Mucosa of rectum (tissue), 2 donors: ENCODE data around the gene FER.
A peak's percentile ranks its signal among the peaks of the same experiment; 100 is the strongest.

Source experiments
- H3K27ac ChIP-seq, 2 donors: one replicate each; pipeline ENCODE4 v1.7.0; 2013; ENCODE audit warnings: inconsistent platforms in 2 of 2, low read depth in 2 of 2, low read length in 2 of 2
- H3K27me3 ChIP-seq, 2 donors: one replicate each; pipeline ENCODE4 v1.7.0; 2013; ENCODE audit warnings: low read length in 2 of 2; ENCODE audit not compliant: control insufficient read depth in 2 of 2, insufficient read depth in 2 of 2
- H3K36me3 ChIP-seq, 2 donors: one replicate each; pipeline ENCODE4 v1.7.0; 2013; ENCODE audit warnings: low read length in 2 of 2; ENCODE audit not compliant: control insufficient read depth in 2 of 2, insufficient read depth in 2 of 2
- H3K4me1 ChIP-seq, 2 donors: one replicate each; pipeline ENCODE4 v1.7.0; 2013; ENCODE audit warnings: low read length in 2 of 2, mild to moderate bottlenecking in 1 of 2; ENCODE audit not compliant: control insufficient read depth in 2 of 2, insufficient read depth in 2 of 2
- H3K4me3 ChIP-seq, 2 donors: one replicate each; pipeline ENCODE4 v1.7.0; 2013; ENCODE audit warnings: low read length in 2 of 2
- H3K9ac ChIP-seq, 2 donors: one replicate each; pipeline ENCODE4 v1.7.0; 2013; ENCODE audit warnings: low read length in 2 of 2, low read depth in 1 of 2, mild to moderate bottlenecking in 1 of 2
- H3K9me3 ChIP-seq, 2 donors: one replicate each; pipeline ENCODE4 v1.7.0; 2013; ENCODE audit warnings: low read length in 2 of 2; ENCODE audit not compliant: control insufficient read depth in 2 of 2
- donor health status: healthy.
- donor health status: Normal muscosa, but diverticular disease.

The FER gene

GRCh38 chr5:109177227-109177626 lies 429.5 kb downstream of the FER start:
- H3K36me3 ChIP-seq = no peaks in the 10 kb centered on the region
- no peak overlapping the region for H3K4me3 ChIP-seq
- no peaks in the 10 kb centered on the region for H3K4me1 ChIP-seq
- H3K27ac ChIP-seq = no peak overlapping the region
- no peak overlapping the region for H3K9ac ChIP-seq
- H3K9me3 ChIP-seq = no peaks in the 10 kb centered on the region
- H3K27me3 ChIP-seq = no peaks in the 10 kb centered on the region

GRCh38 chr5:109177782-109178181 lies 430.1 kb downstream of the FER start:
- no peaks in the 10 kb centered on the region for H3K9me3 ChIP-seq
- no peak overlapping the region for H3K4me3 ChIP-seq
- no peaks in the 10 kb centered on the region for H3K36me3 ChIP-seq
- no peak overlapping the region for H3K9ac ChIP-seq
- H3K4me1 ChIP-seq = no peaks in the 10 kb centered on the region
- no peaks in the 10 kb centered on the region for H3K27me3 ChIP-seq
- H3K27ac ChIP-seq = no peak overlapping the region

- H3K4me1 ChIP-seq = no peaks in the 10 kb centered on the region
- H3K9ac ChIP-seq = no peak overlapping the region
- H3K4me3 ChIP-seq = no peak overlapping the region
- no peaks in the 10 kb centered on the region for H3K36me3 ChIP-seq
- no peak overlapping the region for H3K27ac ChIP-seq
- no peaks in the 10 kb centered on the region for H3K27me3 ChIP-seq
- no peaks in the 10 kb centered on the region for H3K9me3 ChIP-seq
These were observed 433.0 kb downstream of the FER start for GRCh38 chr5:109180668-109181067.

GRCh38 chr5:109186759-109187158 lies 439.1 kb downstream of the FER start:
- H3K9me3 ChIP-seq = no peaks in the 10 kb centered on the region
- H3K27me3 ChIP-seq = no peaks in the 10 kb centered on the region
- H3K4me1 ChIP-seq = peaks cover 0 to under 1% of the 10 kb centered on the region in 2 donors
- no peak overlapping the region for H3K27ac ChIP-seq
- no peak overlapping the region for H3K9ac ChIP-seq
- peaks cover 6 to 8% of the 10 kb centered on the region in 2 donors for H3K36me3 ChIP-seq
- no peak overlapping the region for H3K4me3 ChIP-seq

- no peaks in the 10 kb centered on the region for H3K9me3 ChIP-seq
- H3K27ac ChIP-seq = no peak overlapping the region
- H3K4me3 ChIP-seq = no peak overlapping the region
These were observed 443.5 kb downstream of the FER start for GRCh38 chr5:109191153-109191558.

GRCh38 chr5:109192027-109192426 lies 444.3 kb downstream of the FER start:
- no peaks in the 10 kb centered on the region for H3K9me3 ChIP-seq
- no peaks in the 10 kb centered on the region for H3K27me3 ChIP-seq
- H3K4me3 ChIP-seq = peak overlapping the region in 1 of 2 donors; percentile 8
- H3K9ac ChIP-seq = no peak overlapping the region
- peak overlapping the region; percentile 48 to 63 for H3K27ac ChIP-seq
- H3K4me1 ChIP-seq = peaks cover 0 to 21% of the 10 kb centered on the region in 2 donors
- peaks cover 6 to 8% of the 10 kb centered on the region in 2 donors for H3K36me3 ChIP-seq

More at GRCh38 chr5:109191153-109191558, 443.5 kb downstream of the FER start:
- peaks cover 0 to 21% of the 10 kb centered on the region in 2 donors for H3K4me1 ChIP-seq
- H3K27me3 ChIP-seq = no peaks in the 10 kb centered on the region
- H3K9ac ChIP-seq = no peak overlapping the region
- H3K36me3 ChIP-seq = peaks cover 6 to 8% of the 10 kb centered on the region in 2 donors

- H3K27me3 ChIP-seq = no peaks in the 10 kb centered on the region
- peaks cover 0 to 21% of the 10 kb centered on the region in 2 donors for H3K4me1 ChIP-seq
- peak overlapping the region; percentile 2 to 8 for H3K4me3 ChIP-seq
- H3K9ac ChIP-seq = no peak overlapping the region
- H3K9me3 ChIP-seq = no peaks in the 10 kb centered on the region
- peak overlapping the region; percentile 48 to 63 for H3K27ac ChIP-seq
- peaks cover under 1 to 2% of the 10 kb centered on the region in 2 donors for H3K36me3 ChIP-seq
These were observed 445.0 kb downstream of the FER start for GRCh38 chr5:109192555-109193281.

- H3K9ac ChIP-seq = no peak overlapping the region
- H3K4me1 ChIP-seq = peaks cover 0 to 21% of the 10 kb centered on the region in 2 donors
- no peaks in the 10 kb centered on the region for H3K27me3 ChIP-seq
- H3K27ac ChIP-seq = no peak overlapping the region
- H3K9me3 ChIP-seq = no peaks in the 10 kb centered on the region
- no peak overlapping the region for H3K4me3 ChIP-seq
- no peaks in the 10 kb centered on the region for H3K36me3 ChIP-seq
These were observed 448.0 kb downstream of the FER start for GRCh38 chr5:109195667-109196066.

- no peak overlapping the region for H3K9ac ChIP-seq
- no peaks in the 10 kb centered on the region for H3K9me3 ChIP-seq
- peaks cover 0 to 21% of the 10 kb centered on the region in 2 donors for H3K4me1 ChIP-seq
- no peak overlapping the region for H3K27ac ChIP-seq
- H3K36me3 ChIP-seq = no peaks in the 10 kb centered on the region
- H3K27me3 ChIP-seq = no peaks in the 10 kb centered on the region
- no peak overlapping the region for H3K4me3 ChIP-seq
These were observed 448.6 kb downstream of the FER start for GRCh38 chr5:109196087-109196822.

GRCh38 chr5:109196823-109197160 lies 449.1 kb downstream of the FER start:
- Histone ChIP-seq H3K36me3 (no peaks in the 10 kb centered on the region), H3K9me3 (no peaks in the 10 kb centered on the region), H3K27me3 (no peaks in the 10 kb centered on the region), H3K9ac (no peak overlapping the region), H3K27ac (no peak overlapping the region), H3K4me3 (no peak overlapping the region), H3K4me1 (peaks cover 0 to 20% of the 10 kb centered on the region in 2 donors)
